HUES64 (cell line): Measurements from ENCODE around the gene CACNG4.

Experiments
- H3K27ac ChIP-seq: 2 replicates; pipeline ENCODE4 v1.7.0; 2013; ENCODE audit warnings: low read depth, low read length, inconsistent platforms
- H3K27me3 ChIP-seq: 2 replicates; pipeline ENCODE4 v1.6.1; 2013; ENCODE audit warnings: mild to moderate bottlenecking, low read length; ENCODE audit not compliant: insufficient read depth
- H3K36me3 ChIP-seq: 2 replicates; pipeline ENCODE4 v1.6.1; 2013; ENCODE audit warnings: mild to moderate bottlenecking, low read length; ENCODE audit not compliant: insufficient read depth
- H3K4me1 ChIP-seq: 2 replicates; pipeline ENCODE4 v1.6.1; 2013; ENCODE audit warnings: mild to moderate bottlenecking, low read length, moderate library complexity; ENCODE audit not compliant: insufficient read depth
- H3K4me3 ChIP-seq: 2 replicates; pipeline ENCODE4 v1.5.1; 2013; ENCODE audit warnings: mild to moderate bottlenecking, low read length, moderate library complexity
- H3K9ac ChIP-seq: 2 replicates; pipeline ENCODE4 v1.6.1; 2013; ENCODE audit warnings: mild to moderate bottlenecking, low read depth, low read length
- H3K9me3 ChIP-seq: 2 replicates; pipeline ENCODE4 v1.6.1; 2013; ENCODE audit warnings: low read depth, low read length; ENCODE audit not compliant: insufficient read depth
- WGBS: fragments of 150-250, 120-280 bp; methylation state at CpG from one replicate; pipeline ENCODE4 v1.1.7; 2013; ENCODE audit warnings: missing lambda C conversion rate; 5-methylcytosine and 5-hydroxymethylcytosine counted together

CACNG4 gene

GRCh38 chr17:66930933-66931332, 33.6 kb upstream of the CACNG4 start:
- 91% methylated on average over 3 of the region's 3 CpGs for WGBS
- Histone ChIP-seq H3K36me3 (no peaks in the 10 kb centered on the region), H3K4me1 (peaks cover under 1% of the 10 kb centered on the region; the same call in 1 of the 2 replicates), H3K9me3 (no peaks in the 10 kb centered on the region), H3K9ac (no peak overlapping the region), H3K27me3 (no peaks in the 10 kb centered on the region), H3K4me3 (no peak overlapping the region), H3K27ac (no peak overlapping the region)

- 92% methylated on average over 2 of the region's 2 CpGs for WGBS
- H3K27ac ChIP-seq, result no peak overlapping the region
- H3K27me3 ChIP-seq, result no peaks in the 10 kb centered on the region
- H3K4me1 ChIP-seq, result no peaks in the 10 kb centered on the region
- H3K9ac ChIP-seq, result no peak overlapping the region
- H3K9me3 ChIP-seq, result peaks cover 7% of the 10 kb centered on the region; the same call in 1 of the 2 replicates
- no peak overlapping the region for H3K4me3 ChIP-seq
- no peaks in the 10 kb centered on the region for H3K36me3 ChIP-seq
Measured at GRCh38 chr17:66932311-66932710, 32.2 kb upstream of the CACNG4 start.

- Histone ChIP-seq H3K9ac (no peak overlapping the region), H3K4me3 (no peak overlapping the region), H3K27ac (no peak overlapping the region), H3K4me1 (no peaks in the 10 kb centered on the region), H3K9me3 (peaks cover 15% of the 10 kb centered on the region), H3K36me3 (no peaks in the 10 kb centered on the region), H3K27me3 (no peaks in the 10 kb centered on the region)
- WGBS, result 83% methylated on average over 2 of the region's 2 CpGs
Measured at GRCh38 chr17:66934040-66934439, 30.5 kb upstream of the CACNG4 start.

- Histone ChIP-seq H3K9me3 (peaks cover 15% of the 10 kb centered on the region), H3K36me3 (no peaks in the 10 kb centered on the region), H3K9ac (no peak overlapping the region), H3K27ac (no peak overlapping the region), H3K4me3 (no peak overlapping the region), H3K4me1 (no peaks in the 10 kb centered on the region), H3K27me3 (no peaks in the 10 kb centered on the region)
- WGBS, result 100% methylated on average over 1 of the region's 2 CpGs
Measured at GRCh38 chr17:66935717-66936116, 28.8 kb upstream of the CACNG4 start.

DNA sequence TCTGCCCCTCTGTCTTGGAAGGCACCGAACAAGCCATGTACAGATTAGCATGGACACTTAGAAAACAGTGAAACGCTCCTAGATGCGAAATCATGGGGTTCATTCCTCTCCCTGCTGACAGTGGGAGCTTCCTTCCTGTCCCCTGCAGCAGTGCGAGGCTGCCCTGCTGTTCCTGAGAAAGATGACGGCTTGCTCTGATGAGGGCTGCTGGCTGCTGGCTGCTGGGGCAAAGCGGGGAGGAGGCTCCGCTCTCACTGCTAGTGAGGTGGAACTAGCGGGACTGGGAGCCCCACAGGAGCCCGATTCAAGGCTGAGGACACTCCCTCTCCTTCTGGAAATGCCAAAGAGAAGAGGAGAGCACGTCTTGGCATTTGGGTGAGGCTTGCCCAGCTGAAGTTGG, 25.9 kb upstream of the CACNG4 start:
- 92% methylated on average over 10 of the region's 10 CpGs for WGBS
- Histone ChIP-seq H3K4me3 (no peak overlapping the region), H3K9ac (no peak overlapping the region), H3K4me1 (no peaks in the 10 kb centered on the region; the same call in 1 of the 2 replicates), H3K9me3 (peaks cover 15% of the 10 kb centered on the region), H3K36me3 (no peaks in the 10 kb centered on the region), H3K27ac (no peak overlapping the region), H3K27me3 (no peaks in the 10 kb centered on the region)

DNA sequence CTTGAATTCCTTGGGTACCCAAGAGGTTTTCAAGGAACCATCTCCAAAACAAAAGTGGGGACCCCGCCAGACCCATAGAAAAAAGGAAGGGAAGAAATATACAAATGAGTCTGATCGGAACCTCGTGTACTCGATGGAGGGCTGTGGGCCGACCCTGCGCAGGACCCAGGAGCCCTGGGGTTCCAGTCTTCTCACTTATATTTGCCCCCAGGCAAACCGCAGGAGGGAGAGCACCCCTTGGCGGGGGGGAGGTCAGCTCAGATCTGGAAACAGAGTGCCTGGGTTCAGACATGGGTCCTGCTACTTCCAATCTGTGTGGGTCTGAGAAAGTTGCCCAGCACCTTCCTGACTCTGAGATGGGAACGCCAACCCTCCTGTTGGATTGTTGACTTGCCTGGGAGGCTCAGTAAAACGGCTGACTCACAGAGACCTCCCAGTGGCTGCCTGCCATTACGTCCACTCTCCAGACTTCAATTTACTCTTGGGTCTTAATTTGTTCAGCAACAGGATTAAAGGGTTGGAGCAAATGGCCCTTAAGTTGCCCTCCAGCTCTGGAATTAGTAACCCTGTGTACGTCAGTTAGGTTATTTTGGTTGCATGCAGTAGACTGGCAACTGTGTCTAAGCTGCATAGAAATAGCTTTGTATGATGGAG, 24.9 kb upstream of the CACNG4 start:
- Histone ChIP-seq H3K36me3 (no peaks in the 10 kb centered on the region), H3K9ac (no peak overlapping the region), H3K4me1 (peaks cover 6% of the 10 kb centered on the region; the same call in 1 of the 2 replicates), H3K27ac (no peak overlapping the region), H3K27me3 (no peaks in the 10 kb centered on the region), H3K4me3 (no peak overlapping the region), H3K9me3 (peaks cover 15% of the 10 kb centered on the region)
- 91% methylated on average over 12 of the region's 12 CpGs for WGBS

GRCh38 chr17:66941249-66941648, 23.3 kb upstream of the CACNG4 start:
- H3K36me3 ChIP-seq, result no peaks in the 10 kb centered on the region
- H3K27me3 ChIP-seq, result no peaks in the 10 kb centered on the region
- no peak overlapping the region for H3K9ac ChIP-seq
- no peak overlapping the region for H3K27ac ChIP-seq
- peaks cover 15% of the 10 kb centered on the region for H3K9me3 ChIP-seq
- H3K4me3 ChIP-seq, result no peak overlapping the region
- WGBS, result 92% methylated on average over 3 of the region's 3 CpGs
- H3K4me1 ChIP-seq, result peaks cover 10% of the 10 kb centered on the region; the same call in 1 of the 2 replicates

DNA sequence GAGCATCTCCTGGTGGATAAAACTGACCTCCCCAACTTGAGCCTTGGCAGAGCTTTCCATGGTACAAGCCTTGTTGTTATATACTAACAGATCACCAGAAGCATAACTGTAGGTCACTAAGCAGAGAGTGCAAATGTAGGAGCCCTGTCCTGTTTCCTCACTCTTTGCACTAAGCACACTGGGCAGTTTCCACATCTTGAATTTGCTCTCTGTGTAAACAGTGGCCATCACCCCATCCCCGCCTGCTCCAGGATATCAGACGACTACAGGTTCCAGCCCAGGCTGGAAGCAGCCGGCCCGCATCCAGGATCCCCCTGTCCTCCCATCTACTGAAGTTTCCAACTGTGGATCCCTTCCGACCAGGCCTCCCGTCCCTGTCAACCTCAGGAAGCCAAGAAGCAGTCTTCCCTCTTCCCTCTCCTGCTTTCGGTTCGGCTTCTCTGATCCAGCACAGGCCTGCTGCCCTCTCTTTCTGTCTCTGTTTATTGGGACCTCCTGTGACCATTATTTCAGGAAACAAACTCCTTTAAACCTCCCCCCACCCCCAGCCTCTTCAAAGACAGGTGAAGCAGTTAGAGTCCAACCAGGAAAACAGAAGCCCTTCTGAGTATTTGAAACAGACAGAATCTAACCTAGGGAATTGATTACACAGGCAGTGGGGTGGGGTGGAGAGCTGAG, 22.6 kb upstream of the CACNG4 start:
- Histone ChIP-seq H3K4me1 (peaks cover 10% of the 10 kb centered on the region; the same call in 1 of the 2 replicates), H3K27me3 (no peaks in the 10 kb centered on the region)
- WGBS, result 87% methylated on average over 8 of the region's 8 CpGs

GRCh38 chr17:66942451-66943264, 21.8 kb upstream of the CACNG4 start:
- Histone ChIP-seq H3K4me1 (peaks cover 10% of the 10 kb centered on the region; the same call in 1 of the 2 replicates), H3K4me3 (no peak overlapping the region), H3K9me3 (peaks cover 5% of the 10 kb centered on the region), H3K9ac (no peak overlapping the region), H3K36me3 (no peaks in the 10 kb centered on the region), H3K27ac (no peak overlapping the region), H3K27me3 (no peaks in the 10 kb centered on the region)
- 91% methylated on average over 6 of the region's 8 CpGs for WGBS

More for the DNA sequence above, 22.6 kb upstream of the CACNG4 start:
- H3K9ac ChIP-seq, result no peak overlapping the region
- H3K27ac ChIP-seq, result no peak overlapping the region
- peaks cover 12% of the 10 kb centered on the region for H3K9me3 ChIP-seq
- H3K36me3 ChIP-seq, result no peaks in the 10 kb centered on the region
- no peak overlapping the region for H3K4me3 ChIP-seq

DNA sequence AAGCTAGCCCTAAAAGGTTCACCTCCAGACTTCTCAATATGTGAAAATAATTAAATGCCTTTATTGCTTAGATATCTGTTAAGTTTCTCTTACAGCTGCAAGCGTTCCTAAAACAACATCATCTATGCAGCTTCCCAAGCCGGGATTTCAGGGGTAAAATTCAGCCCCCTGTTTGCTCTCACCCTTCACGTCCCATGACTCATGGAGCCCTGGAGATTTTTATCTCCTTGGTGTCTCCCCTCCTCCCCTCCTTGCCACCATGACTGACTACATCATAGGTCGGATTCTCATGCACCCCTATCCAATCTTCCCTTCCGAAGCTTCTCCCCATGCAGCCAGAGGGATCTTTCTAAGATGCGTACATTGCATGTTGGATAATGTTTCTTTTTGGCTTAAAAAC, 21.0 kb upstream of the CACNG4 start:
- H3K27ac ChIP-seq, result no peak overlapping the region
- peaks cover 10% of the 10 kb centered on the region; the same call in 1 of the 2 replicates for H3K4me1 ChIP-seq
- no peaks in the 10 kb centered on the region for H3K27me3 ChIP-seq

More for the DNA sequence above, 21.0 kb upstream of the CACNG4 start:
- no peaks in the 10 kb centered on the region for H3K9me3 ChIP-seq
- H3K36me3 ChIP-seq, result no peaks in the 10 kb centered on the region
- 72% methylated on average over 6 of the region's 6 CpGs for WGBS
- no peak overlapping the region for H3K4me3 ChIP-seq
- no peak overlapping the region for H3K9ac ChIP-seq
